ENCODE measurements around the gene FEM1B.

GRCh38 chr15:68309024-68309423 lies 31.5 kb downstream of the FEM1B start:
- TF ChIP-seq CTCF (IDR thresholded peaks at IDR 0.05) (no peak), MYC (IDR thresholded peaks at IDR 0.05; ENCODE audit: borderline replicate concordance, low read length) (no peak), ZFP36 (IDR thresholded peaks at IDR 0.05; ENCODE audit: borderline replicate concordance, partially characterized antibody) (no peak), RAD21 (conservative IDR thresholded peaks at IDR 0.05 in 1 of 2, IDR thresholded peaks at IDR 0.05 in 1 of 2) (no peak), SREBF2 (IDR thresholded peaks at IDR 0.05) (no peak), CEBPB (IDR thresholded peaks at IDR 0.05) (no peak), MAFK (IDR thresholded peaks at IDR 0.05; ENCODE audit: partially characterized antibody) (no peak)
